ENCODE measurements around the gene FIS1. TPM values are rescaled to one million over a fixed set of nuclear protein-coding genes. Genes with fewer than 3 reads are reported as not detected.
"Not testable (repeated sequence)": the region's sequence is repeated elsewhere in the genome, so short reads cannot be mapped to it uniquely, and the experiment has no call there.

FIS1 gene
- 100 to 1,000 TPM; 235 to 371 (median 348) TPM for total RNA-seq

DNA sequence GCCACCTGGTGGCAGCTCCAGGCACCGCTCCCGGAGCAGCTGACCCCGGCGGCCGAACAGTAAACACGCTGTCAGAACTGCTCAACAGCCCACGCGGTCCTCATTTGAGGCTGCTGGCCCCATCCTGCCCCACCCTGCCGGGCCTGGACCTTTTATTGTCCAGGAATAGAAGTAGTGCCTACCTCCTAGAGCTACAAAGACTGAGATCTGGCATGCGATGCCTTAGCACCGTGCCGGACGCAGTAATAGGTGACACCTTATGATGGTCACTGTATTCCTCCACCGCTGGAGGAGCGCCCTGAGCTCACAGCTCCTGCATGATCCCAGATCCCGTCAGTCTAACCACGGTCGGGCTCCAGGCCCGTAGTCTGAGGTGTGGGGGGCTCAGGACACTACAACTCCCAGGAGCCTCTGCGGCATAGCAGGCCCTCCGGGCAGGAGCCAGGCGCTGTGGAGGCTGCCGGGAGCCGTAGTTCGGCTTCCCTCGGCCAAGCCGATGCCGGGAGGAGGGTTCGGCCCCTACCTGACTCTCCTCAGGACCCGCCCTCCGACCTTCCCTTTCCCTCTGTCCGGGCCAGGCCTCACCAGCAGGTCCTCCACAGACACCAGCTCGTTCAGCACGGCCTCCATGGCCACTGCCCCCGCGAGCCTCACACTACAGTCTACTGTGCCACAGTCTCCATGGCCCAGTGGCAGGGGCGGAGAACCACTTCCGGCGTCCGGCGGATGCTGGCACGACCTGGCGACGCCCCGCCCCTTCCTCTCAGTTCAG, at the start of gene FIS1:
Gene FIS1 (minus strand): TSS at position 707 of the 772 bp plus-strand sequence. CDS start 77 bp downstream, at position 630.
- H3K4me1 ChIP-seq: peaks cover 0 to 64% (median 19%) of the 10 kb centered on the region in 4 donors
- H3K36me3 ChIP-seq: peaks cover 0 to 40% (median 0%) of the 10 kb centered on the region in 3 donors
- H3K9me3 ChIP-seq: no peaks in the 10 kb centered on the region
- TF ChIP-seq EP300 (IDR thresholded peaks at IDR 0.05) (peak; percentile 8 to 97), POLR2A (IDR thresholded peaks at IDR 0.05) (peak; percentile 81 to 84)
- TF ChIP-seq, protein P1, sequence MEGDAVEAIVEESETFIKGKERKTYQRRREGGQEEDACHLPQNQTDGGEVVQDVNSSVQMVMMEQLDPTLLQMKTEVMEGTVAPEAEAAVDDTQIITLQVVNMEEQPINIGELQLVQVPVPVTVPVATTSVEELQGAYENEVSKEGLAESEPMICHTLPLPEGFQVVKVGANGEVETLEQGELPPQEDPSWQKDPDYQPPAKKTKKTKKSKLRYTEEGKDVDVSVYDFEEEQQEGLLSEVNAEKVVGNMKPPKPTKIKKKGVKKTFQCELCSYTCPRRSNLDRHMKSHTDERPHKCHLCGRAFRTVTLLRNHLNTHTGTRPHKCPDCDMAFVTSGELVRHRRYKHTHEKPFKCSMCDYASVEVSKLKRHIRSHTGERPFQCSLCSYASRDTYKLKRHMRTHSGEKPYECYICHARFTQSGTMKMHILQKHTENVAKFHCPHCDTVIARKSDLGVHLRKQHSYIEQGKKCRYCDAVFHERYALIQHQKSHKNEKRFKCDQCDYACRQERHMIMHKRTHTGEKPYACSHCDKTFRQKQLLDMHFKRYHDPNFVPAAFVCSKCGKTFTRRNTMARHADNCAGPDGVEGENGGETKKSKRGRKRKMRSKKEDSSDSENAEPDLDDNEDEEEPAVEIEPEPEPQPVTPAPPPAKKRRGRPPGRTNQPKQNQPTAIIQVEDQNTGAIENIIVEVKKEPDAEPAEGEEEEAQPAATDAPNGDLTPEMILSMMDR (IDR thresholded peaks at IDR 0.05): peak; percentile 91 to 97 (median 96)
- peak within 1 kb of the TSS; percentile 96 to 100 (median 98) for H3K27ac ChIP-seq
- H3K4me3 ChIP-seq: peak within 1 kb of the TSS; percentile 74 to 96 (median 85)
- 0 to 1% methylated on average over 14 to 40 of the region's 45 CpGs for WGBS, 2 donors
- DNase-seq (ENCODE audit: low spot score in 2 of 2): peak; percentile 84 to 86
- H3K27me3 ChIP-seq: no peaks in the 10 kb centered on the region

DNA sequence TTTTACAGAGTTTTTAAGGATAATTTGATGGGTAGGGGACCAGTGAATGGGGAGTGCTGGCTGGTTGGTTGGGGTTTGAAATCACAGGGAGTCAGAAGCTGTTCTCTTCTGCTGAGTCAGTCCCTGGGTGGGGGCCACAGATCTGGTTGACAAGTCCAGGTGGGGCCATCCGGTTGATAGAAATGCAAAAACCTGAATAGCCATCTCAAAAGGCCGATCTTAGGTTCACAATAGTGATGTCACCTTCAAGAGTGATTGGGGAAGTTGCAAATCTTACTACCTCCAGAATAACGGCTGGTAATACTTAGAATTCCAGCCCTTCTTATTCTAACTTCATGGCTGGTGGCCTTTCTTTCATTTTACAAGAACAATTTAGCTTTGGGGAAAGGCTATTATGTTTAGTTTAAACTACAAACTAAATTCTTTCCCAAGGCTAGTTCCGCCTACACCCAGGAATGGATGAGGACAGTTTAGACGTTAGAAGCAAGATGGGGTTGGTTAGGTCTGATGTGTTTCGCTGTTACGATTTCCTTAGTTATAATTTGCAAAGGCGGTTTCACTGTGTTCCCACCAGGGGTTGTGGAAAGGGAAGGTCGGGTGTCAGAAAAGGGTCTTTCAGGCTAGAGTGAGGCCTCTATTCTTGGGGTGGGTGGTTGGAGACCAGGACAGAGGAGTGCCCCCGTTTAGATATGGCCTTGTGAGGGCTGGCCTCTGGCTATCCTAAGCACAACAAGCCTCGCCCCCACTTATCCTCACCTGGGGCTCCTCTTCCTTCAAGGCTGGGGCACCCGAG, 49.4 kb upstream of the FIS1 start:
- no peaks in the 10 kb centered on the region for H3K36me3 ChIP-seq
- no peak overlapping the region for H3K27ac ChIP-seq
- DNase-seq (ENCODE audit: low spot score in 2 of 2): no peak
- peaks cover 0 to 85% of the 10 kb centered on the region in 2 donors for H3K27me3 ChIP-seq
- no peak overlapping the region for H3K4me3 ChIP-seq
- WGBS, 2 donors: 36 to 42% methylated on average over 12 of the region's 12 CpGs
- TF ChIP-seq EP300 (IDR thresholded peaks at IDR 0.05): no peak
- no peak for TF ChIP-seq POLR2A (IDR thresholded peaks at IDR 0.05)
- TF ChIP-seq, protein P1 (IDR thresholded peaks at IDR 0.05): no peak
- H3K9me3 ChIP-seq: peaks cover 0 to 3% (median 0%) of the 10 kb centered on the region in 4 donors
- H3K4me1 ChIP-seq: no peaks in the 10 kb centered on the region

DNA sequence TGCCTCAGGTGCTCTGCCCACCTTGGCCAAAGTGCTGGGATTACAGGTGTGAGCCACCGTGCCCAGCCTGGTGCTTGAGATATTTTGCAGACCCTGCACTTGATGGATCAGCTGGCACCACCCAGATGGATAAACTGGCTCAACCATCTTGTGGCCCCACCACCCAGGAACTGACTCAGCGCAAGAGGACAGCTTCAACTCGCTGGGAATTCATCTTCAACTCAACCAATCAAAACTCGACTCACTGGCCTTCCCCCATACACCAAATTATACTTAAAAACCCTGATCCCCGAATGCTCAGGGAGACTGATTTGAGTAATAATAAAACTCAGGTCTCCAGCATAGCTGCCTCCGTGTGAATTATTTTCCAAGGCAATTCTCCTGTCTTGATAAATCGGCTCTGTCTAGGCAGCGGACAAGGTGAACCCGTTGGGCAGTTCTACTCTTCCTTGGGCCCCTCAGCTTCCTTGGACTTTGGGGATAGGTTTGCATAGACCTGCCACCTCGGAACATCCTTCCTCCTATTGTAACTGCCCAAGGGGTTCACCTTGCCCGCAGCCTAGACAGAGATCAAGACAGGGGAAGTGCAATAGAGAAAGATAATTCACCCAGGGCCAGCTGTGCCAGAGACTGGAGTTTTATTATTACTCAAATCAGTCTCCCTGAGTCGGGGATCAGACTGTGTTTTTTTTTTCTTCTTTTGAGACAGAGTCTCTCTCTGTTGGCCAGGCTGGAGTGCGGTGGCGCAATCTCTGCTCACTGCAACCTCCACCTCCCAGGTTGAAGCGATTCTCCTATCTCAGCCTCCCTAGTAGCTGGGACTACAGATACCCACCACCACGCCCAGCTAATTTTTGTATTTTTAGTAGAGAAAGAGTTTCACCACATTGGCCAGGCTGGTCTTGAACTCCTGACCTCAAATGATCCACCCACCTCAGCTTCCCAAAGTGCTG, 48.5 kb upstream of the FIS1 start:
- peaks cover 0 to 76% of the 10 kb centered on the region in 2 donors for H3K27me3 ChIP-seq
- DNase-seq (ENCODE audit: low spot score in 2 of 2); H3K27ac ChIP-seq; H3K4me1 ChIP-seq; H3K4me3 ChIP-seq; H3K9me3 ChIP-seq; H3K36me3 ChIP-seq: not testable (repeated sequence)
- WGBS, 2 donors: 55 to 56% methylated on average over 16 of the region's 16 CpGs

DNA sequence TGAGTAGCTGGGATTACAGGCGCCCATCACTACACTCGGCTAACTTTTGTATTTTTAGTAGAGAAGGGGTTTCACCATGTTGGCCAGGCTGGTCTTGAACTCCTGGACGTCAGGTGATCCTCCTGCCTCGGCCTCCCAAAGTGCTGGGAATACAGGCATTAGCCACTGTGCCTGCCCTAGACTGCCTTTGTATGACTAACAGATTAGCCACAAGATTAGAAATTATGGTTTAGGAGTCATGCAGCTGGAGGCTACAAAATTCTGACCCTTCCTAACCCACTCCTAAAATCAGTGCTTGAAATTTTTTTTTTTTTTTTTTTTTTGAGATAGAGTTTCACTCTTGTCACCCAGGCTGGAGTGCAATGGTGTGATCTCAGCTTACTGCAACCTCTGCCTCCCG, 47.7 kb upstream of the FIS1 start:
- DNase-seq (ENCODE audit: low spot score in 2 of 2); H3K4me1 ChIP-seq; H3K4me3 ChIP-seq; H3K27ac ChIP-seq; H3K36me3 ChIP-seq; H3K9me3 ChIP-seq: not testable (repeated sequence)
- WGBS, 2 donors: 75 to 83% methylated on average over 5 of the region's 5 CpGs
- H3K27me3 ChIP-seq: peaks cover 0 to 68% of the 10 kb centered on the region in 2 donors

DNA sequence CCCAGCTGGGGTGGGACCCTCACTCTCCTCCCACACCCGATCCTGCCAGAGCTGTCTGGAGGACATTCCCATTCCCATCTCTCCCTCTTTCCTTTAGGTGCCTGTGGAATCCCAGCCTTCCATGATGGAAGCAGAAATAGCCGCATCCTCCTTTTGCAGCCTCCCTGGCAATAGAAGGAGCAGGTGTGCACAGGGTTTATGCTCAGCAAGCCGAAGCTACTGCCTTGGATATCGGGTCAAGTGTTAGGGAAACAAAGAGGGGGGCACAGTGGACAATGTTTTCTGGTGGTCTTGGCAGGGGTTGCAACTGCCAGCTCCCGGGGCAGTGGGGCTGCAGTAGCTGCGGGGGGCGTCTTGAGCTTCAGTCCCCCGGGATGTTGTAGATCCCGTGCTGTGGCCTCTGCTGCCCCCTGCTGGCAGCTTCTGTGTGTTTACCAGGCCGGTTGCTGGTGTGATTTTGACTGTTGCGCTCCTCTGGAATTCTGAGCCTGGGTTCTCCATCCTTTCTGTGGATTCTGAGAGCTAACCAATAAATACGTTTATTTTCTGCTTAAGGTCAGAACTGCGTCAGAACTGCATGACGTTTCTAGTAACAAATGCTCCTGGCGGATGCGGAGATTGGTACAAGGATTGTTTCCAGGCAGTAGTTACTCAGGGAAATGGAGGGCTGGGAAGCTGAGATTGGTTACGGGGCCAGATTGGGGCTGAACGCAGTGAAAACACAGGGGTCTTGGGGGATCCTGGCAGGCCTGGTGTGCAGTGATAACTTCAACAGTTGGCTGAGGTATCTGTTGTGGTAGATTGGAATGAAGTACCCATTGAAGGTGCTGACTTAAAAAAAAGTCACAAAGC, 45.5 kb upstream of the FIS1 start:
- H3K27ac ChIP-seq: not testable (repeated sequence)
- 22 to 30% methylated on average over 15 to 16 of the region's 18 CpGs for WGBS, 2 donors
- peak; percentile 43 to 70 for DNase-seq (ENCODE audit: low spot score in 2 of 2)

DNA sequence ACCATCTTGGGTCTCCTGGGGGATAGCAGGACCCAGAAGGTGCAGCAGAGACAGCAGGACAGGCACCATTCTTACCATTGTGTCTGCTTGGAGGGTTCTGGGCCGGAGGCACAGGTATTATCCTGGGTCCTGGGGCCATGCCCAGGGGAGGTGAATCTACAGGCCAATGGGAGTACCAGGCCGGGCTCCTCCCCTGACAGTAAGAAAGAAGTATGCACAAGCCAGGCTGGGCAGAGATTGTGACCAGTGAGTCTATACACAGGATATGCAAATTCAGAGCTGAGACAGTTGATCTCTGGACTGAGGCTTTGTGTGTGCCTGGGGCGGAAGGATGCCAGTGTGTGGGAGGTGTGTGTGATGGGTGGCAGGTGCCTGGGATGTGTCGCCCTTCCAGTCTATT, 44.8 kb upstream of the FIS1 start:
- H3K27me3 ChIP-seq: peaks cover 0 to 41% of the 10 kb centered on the region in 2 donors
- not testable (repeated sequence) for H3K4me1 ChIP-seq; DNase-seq (ENCODE audit: low spot score in 2 of 2); H3K4me3 ChIP-seq; H3K27ac ChIP-seq; H3K36me3 ChIP-seq; H3K9me3 ChIP-seq
- WGBS, 2 donors: 63 to 76% methylated on average over 4 of the region's 4 CpGs

More for the DNA sequence above, 45.5 kb upstream of the FIS1 start:
- not testable (repeated sequence) for H3K36me3 ChIP-seq, H3K4me3 ChIP-seq, H3K9me3 ChIP-seq, H3K4me1 ChIP-seq
- TF ChIP-seq, protein P1 (IDR thresholded peaks at IDR 0.05): peak; percentile 37 to 69 (median 63)
- H3K27me3 ChIP-seq: peaks cover 0 to 47% of the 10 kb centered on the region in 2 donors

Data from tibial nerve (tissue), 4 donors.